ENCODE data around the gene TIMD4.
"Not testable (repeated sequence)": the region's sequence is repeated elsewhere in the genome, so short reads cannot be mapped to it uniquely, and the experiment has no call there.

TIMD4 gene

GRCh38 chr5:156963125-156963524, at the start of gene TIMD4:
TSS of gene TIMD4 (minus strand) at chr5:156963226. CDS start at chr5:156963198, 28 bp downstream.
- no peak for DNase-seq

GRCh38 chr5:157006262-157006661, 43.2 kb upstream of the TIMD4 start:
- no peak for DNase-seq

GRCh38 chr5:157004893-157005551, 42.0 kb upstream of the TIMD4 start:
- DNase-seq = peak; percentile 32

- DNase-seq = no peak
These were observed 28.7 kb upstream of the TIMD4 start for GRCh38 chr5:156991714-156992113.

GRCh38 chr5:156984064-156984463, 21.0 kb upstream of the TIMD4 start:
- no peak for DNase-seq

- no peak for DNase-seq
These were observed 18.5 kb upstream of the TIMD4 start for GRCh38 chr5:156981481-156981880.

- DNase-seq = no peak
These were observed 11.3 kb upstream of the TIMD4 start for GRCh38 chr5:156974328-156974727.

- DNase-seq = no peak
These were observed 9.0 kb upstream of the TIMD4 start for GRCh38 chr5:156971848-156972525.

GRCh38 chr5:156971415-156971814, 8.4 kb upstream of the TIMD4 start:
- peak; percentile 15 for DNase-seq

- not testable (repeated sequence) for DNase-seq
These were observed 4.4 kb upstream of the TIMD4 start for GRCh38 chr5:156967386-156967785.

- no peak for DNase-seq
These were observed 6.7 kb downstream of the TIMD4 start for GRCh38 chr5:156956321-156956720.

GRCh38 chr5:156951359-156951758, 11.7 kb downstream of the TIMD4 start:
- DNase-seq = no peak

GRCh38 chr5:156950716-156951115, 12.3 kb downstream of the TIMD4 start:
- no peak for DNase-seq

GRCh38 chr5:156949424-156949823, 13.6 kb downstream of the TIMD4 start:
- no peak for DNase-seq

GRCh38 chr5:156947925-156948324, 15.1 kb downstream of the TIMD4 start:
- DNase-seq = no peak

GRCh38 chr5:156942064-156942463, 21.0 kb downstream of the TIMD4 start:
- DNase-seq = peak; percentile 50

GRCh38 chr5:156940462-156940861, 22.6 kb downstream of the TIMD4 start:
- not testable (repeated sequence) for DNase-seq

- DNase-seq = no peak
These were observed 26.1 kb downstream of the TIMD4 start for GRCh38 chr5:156936972-156937371.

GRCh38 chr5:156934450-156935211, 28.4 kb downstream of the TIMD4 start:
- DNase-seq = peak; percentile 76

- DNase-seq = peak; percentile 58
These were observed 33.6 kb downstream of the TIMD4 start for GRCh38 chr5:156929366-156929948.

- no peak for DNase-seq
These were observed 35.5 kb downstream of the TIMD4 start for GRCh38 chr5:156927545-156927944.

GRCh38 chr5:156925767-156926166, 37.3 kb downstream of the TIMD4 start:
- not testable (repeated sequence) for DNase-seq

- peak; percentile 45 for DNase-seq
These were observed 40.7 kb downstream of the TIMD4 start for GRCh38 chr5:156922207-156922792.
